GM04504 (cell line): ENCODE results near the gene RACK1.
A peak's percentile ranks its signal among the peaks of the same experiment; 100 is the strongest.
"Not testable (repeated sequence)": the region's sequence is repeated elsewhere in the genome, so short reads cannot be mapped to it uniquely, and the experiment has no call there.

Experiments used
- DNase-seq: peaks from one replicate; pipeline ENCODE4 v3.0.0-alpha.2; 2012; ENCODE audit warnings: low read depth

Gene RACK1

DNA sequence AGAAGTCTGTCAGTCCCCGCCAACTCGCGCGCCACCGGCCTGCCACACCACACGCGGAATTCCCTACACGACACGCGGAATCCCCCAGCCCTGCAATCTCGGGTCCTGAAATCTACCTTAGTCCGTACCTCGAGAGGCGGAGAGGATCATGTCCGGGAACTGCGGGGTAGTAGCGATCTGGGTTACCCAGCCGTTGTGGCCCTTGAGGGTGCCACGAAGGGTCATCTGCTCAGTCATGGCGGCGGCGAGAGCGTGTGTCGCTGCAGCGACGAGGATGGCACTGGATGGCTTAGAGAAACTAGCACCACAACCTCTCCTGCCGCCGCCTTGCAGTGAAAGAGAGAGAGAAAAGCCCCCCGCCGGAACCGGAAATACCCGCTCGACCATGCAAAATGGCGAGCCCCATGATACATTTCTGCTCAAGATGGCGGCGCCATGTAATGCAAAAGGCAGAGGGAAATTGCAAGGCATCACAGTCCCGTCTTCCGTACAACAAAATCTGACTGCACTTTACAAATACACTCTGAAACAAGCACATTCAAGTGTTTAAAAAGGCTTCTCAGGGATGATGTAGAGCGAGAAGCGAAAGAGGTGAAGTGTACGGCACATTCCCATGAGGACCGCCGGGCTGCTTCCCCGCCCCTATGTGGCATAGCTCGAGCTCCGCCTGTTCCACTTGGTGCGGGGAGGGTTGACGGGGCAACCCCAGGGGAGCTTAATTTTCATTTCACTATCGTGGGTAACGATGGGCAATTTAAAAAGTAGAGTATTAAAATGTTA lies at the start of gene RACK1:
Gene RACK1, minus strand, starts transcription at position 343 of the 780 bp plus-strand sequence. Its CDS starts 106 bp downstream, at position 237.
- DNase-seq: peak; percentile 72

GRCh38 chr5:181287331-181287730 lies 43.6 kb upstream of the RACK1 start:
- not testable (repeated sequence) for DNase-seq

DNA sequence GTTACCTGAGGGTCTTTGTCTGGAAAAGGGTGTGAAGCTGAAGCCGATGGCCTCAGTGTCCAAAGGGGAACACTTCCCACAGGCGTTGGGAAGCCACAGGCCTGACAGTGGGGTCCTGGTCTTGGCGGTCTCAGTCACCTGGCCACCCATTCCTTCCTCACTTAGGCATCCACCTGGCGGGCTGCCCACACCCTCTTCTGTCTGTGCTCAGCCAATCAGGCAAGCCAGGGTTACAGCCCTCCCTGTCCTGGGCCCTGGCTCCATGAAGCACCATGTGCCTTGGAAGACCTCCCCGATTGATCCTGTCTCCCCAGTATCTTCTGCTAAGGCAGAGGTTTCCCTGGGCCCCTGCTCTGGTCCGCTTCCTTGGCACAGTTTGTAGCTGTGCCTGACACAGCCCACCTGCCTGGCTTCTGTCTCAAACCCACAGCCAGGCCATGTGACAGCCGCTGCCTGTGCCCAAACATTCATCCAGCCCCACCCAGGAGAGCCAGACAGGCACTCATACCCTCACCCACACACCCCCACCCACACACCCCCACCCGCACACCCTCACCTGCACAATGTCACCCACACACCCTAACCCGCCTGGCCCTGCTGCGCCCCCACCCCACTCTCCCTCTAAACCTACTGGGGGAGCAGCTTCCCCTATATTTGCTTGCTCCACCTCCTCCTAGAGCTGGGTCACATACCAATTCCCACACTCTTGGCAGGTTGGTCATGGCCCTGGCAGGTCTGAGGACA lies 42.4 kb upstream of the RACK1 start:
- DNase-seq: not testable (repeated sequence)

DNA sequence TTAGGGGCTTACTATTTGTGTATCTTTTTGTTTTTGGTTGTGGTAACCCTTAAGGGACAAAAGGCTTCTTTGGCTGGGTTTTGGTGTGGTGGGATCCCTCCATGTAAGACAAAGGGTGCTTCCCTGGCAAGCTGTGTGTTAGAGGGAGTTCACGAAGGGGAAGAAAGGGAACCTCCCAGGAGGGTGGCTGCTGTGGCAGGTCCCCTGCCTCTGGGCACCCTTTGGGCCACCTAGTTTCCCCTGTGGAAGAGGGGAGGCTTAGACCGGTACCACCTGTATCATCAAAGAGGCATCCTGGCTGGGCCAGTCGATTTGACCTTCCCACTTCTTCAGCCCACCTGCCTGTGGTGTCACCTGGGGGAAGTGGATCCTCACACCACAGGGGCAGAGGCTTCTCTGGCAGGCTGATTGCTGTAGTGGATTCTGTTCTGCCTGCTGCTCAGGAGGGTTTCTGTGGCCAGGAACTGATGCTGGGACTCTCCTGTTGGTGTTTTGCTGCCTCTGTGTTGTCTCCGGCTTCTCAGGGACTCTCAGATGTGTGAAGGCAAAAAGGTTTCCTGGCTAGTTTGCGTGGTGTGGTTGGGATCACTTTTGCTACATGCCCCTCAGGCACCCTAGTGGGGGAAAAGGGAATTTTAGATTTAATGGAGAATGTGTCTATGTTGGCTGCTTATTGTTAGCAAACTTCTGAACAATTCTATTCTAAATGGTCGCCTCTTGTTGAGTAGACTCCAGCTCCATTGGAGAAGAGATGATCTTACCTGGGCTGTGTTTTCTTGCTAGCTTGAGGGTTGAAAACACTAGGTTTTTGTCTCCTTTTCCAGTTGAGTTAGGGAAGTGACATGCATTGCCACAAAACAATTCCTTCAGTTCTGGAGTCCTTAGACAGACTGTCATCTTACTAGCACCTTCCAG lies 40.4 kb upstream of the RACK1 start:
- not testable (repeated sequence) for DNase-seq

DNA sequence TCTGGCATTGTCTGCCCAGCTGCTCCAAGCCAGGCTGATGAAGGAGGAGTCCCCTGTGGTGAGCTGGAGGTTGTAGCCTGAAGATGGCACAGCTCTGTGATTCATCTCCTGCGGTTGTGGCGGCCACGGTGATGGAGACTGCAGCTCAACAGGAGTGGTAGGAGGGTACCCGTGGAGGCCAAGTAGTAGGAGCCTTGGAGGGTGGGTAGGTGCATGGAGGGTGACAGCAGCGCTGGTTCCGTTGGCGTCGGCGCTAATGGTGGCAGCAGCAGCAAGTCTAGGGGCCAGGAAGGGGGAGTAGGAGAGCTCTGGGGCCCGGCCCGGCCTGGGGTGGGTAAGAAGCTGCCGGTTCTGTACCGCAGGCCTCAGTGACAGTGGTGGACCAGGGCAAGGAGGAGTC lies 39.6 kb upstream of the RACK1 start:
- no peak for DNase-seq

GRCh38 chr5:181282874-181283273 lies 39.2 kb upstream of the RACK1 start:
- no peak for DNase-seq

DNA sequence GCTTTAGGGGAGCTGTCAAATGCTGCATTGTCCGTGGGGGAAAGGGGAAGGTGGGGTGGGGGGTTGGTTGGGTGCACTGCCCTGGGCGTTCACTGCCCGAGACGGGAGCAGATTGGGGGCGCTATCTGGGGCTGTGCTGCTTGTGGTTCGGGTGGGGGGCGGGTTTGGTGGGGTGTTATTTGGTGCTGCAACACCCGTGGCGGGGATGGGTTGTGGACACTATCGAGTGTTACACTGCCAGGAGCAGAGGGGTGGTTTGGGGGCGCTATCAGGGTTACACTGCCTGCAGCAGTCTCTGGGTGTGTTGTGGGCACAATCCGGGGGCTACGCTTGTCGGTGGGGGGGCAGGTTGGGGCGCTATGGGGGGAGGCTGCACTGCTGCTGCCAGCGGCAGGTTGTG lies 38.7 kb upstream of the RACK1 start:
- DNase-seq: not testable (repeated sequence)

DNA sequence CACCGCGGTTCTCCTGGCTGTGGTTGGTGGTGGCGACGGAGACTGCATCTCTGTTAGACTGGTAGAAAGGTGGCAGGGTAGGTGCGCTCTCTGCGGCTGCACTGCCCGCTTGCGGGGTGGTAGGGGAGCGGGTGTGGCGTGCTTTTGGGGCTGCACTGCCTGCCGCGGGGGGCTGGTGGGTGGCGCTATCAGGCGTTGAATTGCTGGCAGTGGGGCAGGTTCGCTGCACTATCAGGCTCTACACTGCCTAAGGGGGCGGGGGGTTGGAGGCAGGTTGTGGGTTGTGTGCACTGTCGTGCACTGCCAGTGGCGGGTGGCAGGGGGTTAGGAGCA lies 38.2 kb upstream of the RACK1 start:
- DNase-seq: no peak

GRCh38 chr5:181281077-181281983 lies 37.6 kb upstream of the RACK1 start:
- no peak for DNase-seq

- DNase-seq: no peak
Observed at GRCh38 chr5:181280251-181280762, 36.6 kb upstream of the RACK1 start.

DNA sequence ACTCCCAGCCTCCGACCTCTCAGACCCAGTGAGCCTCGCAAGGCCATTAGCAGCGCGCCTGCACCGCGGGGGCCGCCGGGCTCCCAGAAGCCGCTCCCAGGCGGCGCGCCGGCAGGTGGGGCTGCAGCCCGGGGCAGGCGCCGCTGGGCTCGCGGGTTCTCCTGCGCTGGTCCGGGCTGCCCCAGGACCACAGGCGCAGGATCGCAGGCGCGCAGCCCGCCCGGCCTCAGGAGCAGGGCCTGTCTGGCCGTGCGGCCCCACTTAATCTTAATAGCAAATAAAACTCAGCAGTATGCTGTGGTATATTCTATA lies 29.7 kb upstream of the RACK1 start:
- DNase-seq: not testable (repeated sequence)

DNA sequence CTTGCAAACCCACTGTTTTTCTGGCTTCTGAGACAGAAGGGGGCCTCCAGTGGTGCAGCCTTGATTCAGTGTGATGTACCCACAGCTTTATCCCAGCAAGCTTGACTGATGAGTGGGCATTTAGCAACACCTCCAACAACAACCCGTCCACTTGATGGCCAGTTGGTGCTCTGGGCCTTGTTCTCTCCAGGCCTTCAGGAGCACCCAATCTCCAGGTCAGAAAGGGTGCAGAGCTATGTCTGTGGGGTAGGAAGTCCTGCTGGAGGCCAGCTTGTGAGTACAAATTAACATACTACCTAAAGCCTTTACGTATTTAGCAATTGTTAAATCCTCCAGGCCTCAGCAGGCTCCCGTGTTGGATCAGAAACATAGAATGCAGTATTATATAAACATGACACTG lies 27.4 kb upstream of the RACK1 start:
- no peak for DNase-seq

DNA sequence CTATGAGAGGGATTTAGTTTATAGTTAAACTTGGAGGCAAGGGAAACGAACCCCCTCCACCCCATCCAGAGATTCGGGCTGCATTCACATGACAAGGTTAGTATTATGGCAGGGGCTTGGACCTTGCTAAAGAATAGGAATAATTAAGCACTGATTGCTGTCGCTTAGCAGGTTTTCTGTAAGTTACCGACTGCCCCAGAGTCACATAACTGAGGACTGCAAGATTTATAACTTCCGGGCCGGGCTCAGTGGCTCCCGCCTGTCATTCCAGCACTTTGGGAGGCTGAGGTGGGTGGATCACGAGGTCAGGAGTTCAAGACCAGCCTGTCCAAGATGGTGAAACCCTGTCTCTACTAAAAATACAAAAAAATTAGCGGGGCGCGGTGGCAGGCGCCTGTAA lies 24.2 kb upstream of the RACK1 start:
- DNase-seq: not testable (repeated sequence)

DNA sequence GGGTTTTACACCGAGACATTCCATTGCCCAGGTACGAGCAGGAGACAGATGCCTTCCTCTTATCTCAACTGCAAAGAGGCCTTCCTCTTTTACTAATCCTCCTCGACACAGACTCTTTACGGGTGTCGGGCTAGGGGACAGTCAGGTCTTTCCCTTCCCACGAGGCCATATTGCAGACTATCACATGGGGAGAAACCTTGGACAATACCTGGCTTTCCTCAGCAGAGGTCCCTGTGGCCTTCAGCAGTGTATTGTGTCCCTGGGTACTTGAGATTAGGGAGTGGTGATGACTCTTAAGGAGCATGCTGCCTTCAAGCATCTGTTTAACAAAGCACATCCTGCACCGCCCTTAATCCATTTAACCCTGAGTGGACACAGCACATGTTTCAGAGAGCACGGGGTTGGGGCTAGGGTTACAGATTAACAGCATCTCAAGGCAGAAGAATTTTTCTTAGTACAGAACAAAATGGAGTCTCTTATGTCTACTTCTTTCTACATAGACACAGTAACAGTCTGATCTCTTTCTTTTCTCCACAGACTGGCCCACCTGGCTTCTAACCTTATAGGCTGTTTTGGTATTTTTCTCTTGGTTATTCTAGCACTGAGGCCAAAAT lies 23.7 kb upstream of the RACK1 start:
- not testable (repeated sequence) for DNase-seq

GRCh38 chr5:181265092-181265671 lies 21.5 kb upstream of the RACK1 start:
- DNase-seq: no peak

- no peak for DNase-seq
Observed at GRCh38 chr5:181263633-181264032, 19.9 kb upstream of the RACK1 start.

DNA sequence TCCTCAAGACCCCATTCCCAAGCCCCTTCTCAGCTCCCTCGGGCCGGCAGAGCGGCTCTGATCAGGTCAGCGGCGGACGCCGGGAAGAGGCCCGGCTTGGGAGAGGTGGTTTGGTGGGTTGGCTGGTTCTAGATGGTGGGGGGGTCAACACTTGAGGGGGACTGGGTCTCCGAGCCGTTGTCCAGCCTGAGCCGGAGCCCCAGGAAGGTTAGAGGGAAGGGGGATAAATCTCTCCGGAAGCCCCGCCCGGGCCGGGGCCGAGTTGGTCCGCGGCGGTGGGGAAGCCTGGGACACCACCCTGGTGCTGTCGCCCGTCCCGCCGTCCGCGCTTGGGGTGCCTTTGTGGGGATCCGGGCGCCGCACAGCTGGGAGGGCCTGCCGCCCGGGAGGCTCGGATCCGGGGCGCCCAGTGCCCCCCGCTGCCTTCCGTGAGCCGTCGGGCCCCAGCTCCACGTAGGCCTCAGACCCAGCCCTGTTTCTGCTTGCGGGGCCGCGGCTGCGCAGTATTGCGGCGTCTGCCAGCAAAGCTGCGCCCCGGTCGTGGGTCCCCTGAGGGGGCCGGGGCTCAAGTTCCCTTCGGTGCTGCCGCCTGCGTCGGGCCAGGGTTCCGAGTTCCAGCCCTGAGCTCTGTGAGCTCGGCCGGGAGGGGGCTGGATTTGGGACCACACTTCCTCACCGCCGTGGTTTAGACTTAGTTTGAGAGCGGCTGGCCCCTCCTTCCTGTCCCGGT lies 17.8 kb upstream of the RACK1 start:
- DNase-seq: peak; percentile 52

- peak; percentile 77 for DNase-seq
Observed at GRCh38 chr5:181260720-181261319, 17.1 kb upstream of the RACK1 start, which contains the start of gene TRIM52. TRIM52 (minus strand) TSS chr5:181261143; CDS start chr5:181260813, 330 bp downstream.
